Endodermal cell (in vitro differentiated cells): Measurements from ENCODE around the gene TSC22D4. TPM values are rescaled to one million over a fixed set of nuclear protein-coding genes. Genes with fewer than 3 reads are reported as not detected.

Experiments used
- DNase-seq: peaks from one replicate; pipeline ENCODE4 v3.0.0-alpha.2; 2017
- H3K27ac ChIP-seq: 2 replicates; pipeline ENCODE4 v1.5.1; 2013; ENCODE audit warnings: mild to moderate bottlenecking, low read depth, low read length, moderate library complexity
- H3K27me3 ChIP-seq: 2 replicates; pipeline ENCODE4 v1.6.1; 2013; ENCODE audit warnings: mild to moderate bottlenecking, low read length, moderate library complexity; ENCODE audit not compliant: insufficient read depth, control insufficient read depth, poor library complexity, severe bottlenecking
- H3K36me3 ChIP-seq: 2 replicates; pipeline ENCODE4 v1.7.0; 2013; ENCODE audit warnings: mild to moderate bottlenecking, low read length, moderate library complexity; ENCODE audit not compliant: control insufficient read depth, insufficient read depth
- H3K4me1 ChIP-seq: one replicate; pipeline ENCODE4 v1.7.0; 2013; ENCODE audit warnings: low read length; ENCODE audit not compliant: control insufficient read depth, insufficient read depth
- H3K4me3 ChIP-seq: 2 replicates; pipeline ENCODE4 v1.5.1; 2013; ENCODE audit warnings: mild to moderate bottlenecking, low read length, moderate library complexity
- H3K9ac ChIP-seq: 2 replicates; pipeline ENCODE4 v1.6.1; 2013; ENCODE audit warnings: mild to moderate bottlenecking, low read length, moderate library complexity; ENCODE audit not compliant: poor library complexity, severe bottlenecking; ENCODE audit errors: extremely low read depth
- H3K9me3 ChIP-seq: 2 replicates; pipeline ENCODE4 v1.6.1; 2013; ENCODE audit warnings: mild to moderate bottlenecking, low read length, moderate library complexity; ENCODE audit not compliant: control insufficient read depth
- H3K27ac Mint-ChIP-seq: 2 replicates; pipeline ENCODE4 v1.8.0; 2020; ENCODE audit warnings: mixed read lengths
- H3K27me3 Mint-ChIP-seq: 2 replicates; pipeline ENCODE4 v1.8.0; 2021; ENCODE audit warnings: mild to moderate bottlenecking, mixed read lengths; ENCODE audit not compliant: insufficient read depth
- H3K36me3 Mint-ChIP-seq: 2 replicates; pipeline ENCODE4 v1.8.0; 2020; ENCODE audit warnings: low read depth, mixed read lengths
- H3K4me1 Mint-ChIP-seq: 2 replicates; pipeline ENCODE4 v1.8.0; 2020; ENCODE audit warnings: mixed read lengths
- H3K4me3 Mint-ChIP-seq: 2 replicates; pipeline ENCODE4 v1.8.0; 2020; ENCODE audit warnings: mild to moderate bottlenecking, moderate library complexity, mixed read lengths
- H3K9me3 Mint-ChIP-seq: 2 replicates; pipeline ENCODE4 v1.8.0; 2020; ENCODE audit warnings: mild to moderate bottlenecking, mixed read lengths
- CTCF ChIP-seq: fragments of 200-600 bp; sonication (generic); conservative IDR thresholded peaks from 2 replicates; pipeline ENCODE4 v1.5.0; 2021; ENCODE audit warnings: antibody characterized with exemption, mild to moderate bottlenecking
- WGBS, 2 experiments: methylation state at CpG; one replicate each; pipeline versions ENCODE4 v1.1.5 to v1.1.7; 2013; ENCODE audit warnings: missing lambda C conversion rate in 2 of 2, mixed read lengths in 1 of 2; ENCODE audit not compliant: insufficient coverage in 1 of 2, insufficient read length in 1 of 2; 5-methylcytosine and 5-hydroxymethylcytosine counted together
- total RNA-seq, 2 donors: library from RNA; stranded (reverse); fragmentation: NEBNext Ultra II Directional in 1 of 2; extraction: Animal tissue kit (Norgen Biotek cat#: 25700) in 1 of 2; gene quantifications; 2 replicates in 1 of 2; 3 replicates in 1 of 2; pipeline ENCODE4 v1.2.1, GENCODE V29; 2021

The TSC22D4 gene
- total RNA-seq, 2 donors from 2014 or later: 30.9 to 35.2 TPM

GRCh38 chr7:100491192-100491578, 12.2 kb upstream of the TSC22D4 start:
- peaks cover 3% of the 10 kb centered on the region for H3K4me1 Mint-ChIP-seq
- H3K27ac Mint-ChIP-seq: no peak overlapping the region
- H3K9me3 Mint-ChIP-seq: no peaks in the 10 kb centered on the region
- H3K36me3 ChIP-seq: peaks cover 4% of the 10 kb centered on the region
- no peak overlapping the region for H3K4me3 Mint-ChIP-seq
- no peak overlapping the region for H3K27ac ChIP-seq
- H3K36me3 Mint-ChIP-seq: peaks cover 23% of the 10 kb centered on the region
- no peaks in the 10 kb centered on the region for H3K27me3 ChIP-seq
- no peak overlapping the region for H3K9ac ChIP-seq
- WGBS, 2 experiments: 76 to 90% methylated on average over 5 of the region's 5 CpGs
- no peaks in the 10 kb centered on the region for H3K9me3 ChIP-seq
- peaks cover 19% of the 10 kb centered on the region for H3K27me3 Mint-ChIP-seq
- no peak for TF ChIP-seq CTCF
- H3K4me1 ChIP-seq: no peaks in the 10 kb centered on the region
- no peak for DNase-seq
- no peak overlapping the region for H3K4me3 ChIP-seq

GRCh38 chr7:100490483-100491191, 11.6 kb upstream of the TSC22D4 start:
- no peaks in the 10 kb centered on the region for H3K27me3 ChIP-seq
- H3K4me1 Mint-ChIP-seq: peaks cover 7% of the 10 kb centered on the region
- H3K9me3 ChIP-seq: no peaks in the 10 kb centered on the region
- no peaks in the 10 kb centered on the region for H3K4me1 ChIP-seq
- no peak overlapping the region for H3K4me3 ChIP-seq
- DNase-seq: no peak
- no peak overlapping the region for H3K4me3 Mint-ChIP-seq
- peaks cover 4% of the 10 kb centered on the region for H3K36me3 ChIP-seq
- no peak overlapping the region for H3K27ac Mint-ChIP-seq
- no peak for TF ChIP-seq CTCF
- H3K36me3 Mint-ChIP-seq: peaks cover 23% of the 10 kb centered on the region
- 94% methylated on average over 20 to 25 of the region's 25 CpGs for whole genome bisulfite sequencing, 2 experiments
- H3K9ac ChIP-seq: no peak overlapping the region
- H3K27ac ChIP-seq: peak overlapping the region; percentile 75
- peaks cover 19% of the 10 kb centered on the region for H3K27me3 Mint-ChIP-seq
- no peaks in the 10 kb centered on the region for H3K9me3 Mint-ChIP-seq

DNA sequence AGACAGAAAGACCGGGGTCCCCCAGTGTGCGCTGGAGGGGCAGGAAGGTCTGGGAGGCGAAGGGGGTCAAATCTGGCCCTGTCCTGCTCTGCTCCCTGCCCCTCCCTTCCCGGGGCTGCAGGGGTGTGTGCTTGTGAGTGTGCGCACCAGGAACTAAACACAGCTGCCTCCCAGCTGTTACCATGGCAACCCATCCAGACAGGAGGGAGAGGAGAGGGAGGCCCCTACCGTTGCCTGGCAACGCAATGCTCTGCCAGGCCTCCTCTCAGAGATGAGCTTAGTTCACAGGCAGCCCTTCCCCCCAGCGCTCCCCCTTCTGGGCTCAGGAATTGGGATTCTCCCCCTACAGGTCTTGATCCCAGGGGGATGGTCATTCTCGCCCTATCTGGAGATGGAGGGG, 10.8 kb upstream of the TSC22D4 start:
- DNase-seq: peak; percentile 89
- H3K4me1 Mint-ChIP-seq: peaks cover 12% of the 10 kb centered on the region
- H3K27ac Mint-ChIP-seq: no peak overlapping the region
- 62% methylated on average over 9 of the region's 9 CpGs; no CpG with 5 or more reads in 1 of the 2 experiments for WGBS, 2 experiments
- H3K9me3 Mint-ChIP-seq: no peaks in the 10 kb centered on the region
- Histone ChIP-seq H3K4me1 (peaks cover 4% of the 10 kb centered on the region), H3K9ac (no peak overlapping the region), H3K27ac (peak overlapping the region; percentile 75), H3K36me3 (peaks cover 4% of the 10 kb centered on the region), H3K9me3 (no peaks in the 10 kb centered on the region), H3K27me3 (no peaks in the 10 kb centered on the region), H3K4me3 (no peak overlapping the region)
- H3K36me3 Mint-ChIP-seq: peaks cover 21% of the 10 kb centered on the region
- peaks cover 19% of the 10 kb centered on the region for H3K27me3 Mint-ChIP-seq
- TF ChIP-seq CTCF: no peak
- H3K4me3 Mint-ChIP-seq: no peak overlapping the region
